ENCODE measurements around the gene SYNE1.

Gene SYNE1

DNA sequence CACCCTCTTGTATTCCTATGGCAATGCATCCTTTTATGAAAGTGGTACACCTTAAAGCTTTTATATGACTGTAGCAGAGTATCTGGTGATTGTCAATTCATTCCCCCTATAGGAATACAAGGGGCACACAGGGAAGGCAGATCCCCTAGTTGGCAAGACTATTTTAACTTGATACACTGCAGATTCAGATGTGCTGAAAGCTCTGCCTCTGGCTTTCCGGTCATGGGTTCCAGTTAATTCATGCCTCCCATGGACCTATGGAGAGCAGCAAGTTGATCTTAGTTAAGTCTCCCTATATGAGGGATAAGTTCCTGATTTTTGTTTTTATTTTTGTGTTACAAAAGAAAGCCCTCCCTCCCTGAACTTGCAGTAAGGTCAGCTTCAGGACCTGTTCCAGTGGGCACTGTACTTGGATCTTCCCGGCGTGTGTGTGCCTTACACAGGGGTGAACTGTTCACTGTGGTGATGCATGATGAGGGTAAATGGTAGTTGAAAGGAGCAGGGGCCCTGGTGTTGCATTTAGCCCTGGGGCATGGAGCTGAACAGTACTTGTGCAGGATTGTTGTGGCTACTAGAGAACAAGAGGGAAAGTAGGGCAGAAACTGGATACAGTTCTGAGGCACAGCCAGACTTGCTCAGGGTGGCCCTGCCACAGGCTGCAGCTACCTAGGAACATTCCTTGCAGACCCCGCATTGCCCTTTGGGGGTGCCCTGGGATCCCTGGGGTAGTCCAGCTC, 537.5 kb downstream of the SYNE1 start:
- H3K4me1 Mint-ChIP-seq = peaks cover 5% of the 10 kb centered on the region
- no peak overlapping the region for H3K27ac Mint-ChIP-seq

GRCh38 chr6:152098683-152099082, 538.5 kb downstream of the SYNE1 start:
- no peaks in the 10 kb centered on the region for H3K9me3 Mint-ChIP-seq
- H3K27ac Mint-ChIP-seq = no peak overlapping the region

More for the DNA sequence above, 537.5 kb downstream of the SYNE1 start:
- no peaks in the 10 kb centered on the region for H3K9me3 Mint-ChIP-seq
- no peak for DNase-seq
- peaks cover 7% of the 10 kb centered on the region for H3K27me3 Mint-ChIP-seq (ENCODE audit: low read depth, poor library complexity)
- no peak overlapping the region for H3K4me3 Mint-ChIP-seq
- no peaks in the 10 kb centered on the region for H3K36me3 Mint-ChIP-seq (ENCODE audit: low read depth)
- TF ChIP-seq CTCF (IDR thresholded peaks at IDR 0.05) = no peak

GRCh38 chr6:152096863-152097496, 540.2 kb downstream of the SYNE1 start:
- H3K4me3 Mint-ChIP-seq = no peak overlapping the region
- peaks cover 14% of the 10 kb centered on the region for H3K4me1 Mint-ChIP-seq
- H3K27ac Mint-ChIP-seq = no peak overlapping the region
- no peak for TF ChIP-seq CTCF (IDR thresholded peaks at IDR 0.05)
- no peaks in the 10 kb centered on the region for H3K36me3 Mint-ChIP-seq (ENCODE audit: low read depth)
- no peaks in the 10 kb centered on the region for H3K9me3 Mint-ChIP-seq
- peaks cover under 1% of the 10 kb centered on the region for H3K27me3 Mint-ChIP-seq (ENCODE audit: low read depth, poor library complexity)
- DNase-seq = no peak

More at GRCh38 chr6:152098683-152099082, 538.5 kb downstream of the SYNE1 start:
- Mint-ChIP-seq H3K4me1 (peaks cover 8% of the 10 kb centered on the region), H3K27me3 (ENCODE audit: low read depth, poor library complexity) (peaks cover 3% of the 10 kb centered on the region), H3K4me3 (no peak overlapping the region), H3K36me3 (ENCODE audit: low read depth) (no peaks in the 10 kb centered on the region)
- no peak for DNase-seq
- no peak for TF ChIP-seq CTCF (IDR thresholded peaks at IDR 0.05)

- TF ChIP-seq CTCF (IDR thresholded peaks at IDR 0.05) = no peak
- H3K27me3 Mint-ChIP-seq (ENCODE audit: low read depth, poor library complexity) = peaks cover 7% of the 10 kb centered on the region
- H3K27ac Mint-ChIP-seq = no peak overlapping the region
- H3K9me3 Mint-ChIP-seq = no peaks in the 10 kb centered on the region
- H3K36me3 Mint-ChIP-seq (ENCODE audit: low read depth) = no peaks in the 10 kb centered on the region
- no peak overlapping the region for H3K4me3 Mint-ChIP-seq
- DNase-seq = no peak
- H3K4me1 Mint-ChIP-seq = peaks cover 9% of the 10 kb centered on the region
Observed at GRCh38 chr6:152094992-152095592, 542.1 kb downstream of the SYNE1 start.

GRCh38 chr6:152094276-152094675, 542.9 kb downstream of the SYNE1 start:
- Mint-ChIP-seq H3K4me1 (peaks cover 9% of the 10 kb centered on the region), H3K27ac (peak overlapping the region; percentile 52)

More at GRCh38 chr6:152094276-152094675, 542.9 kb downstream of the SYNE1 start:
- H3K9me3 Mint-ChIP-seq = no peaks in the 10 kb centered on the region
- peaks cover 7% of the 10 kb centered on the region for H3K27me3 Mint-ChIP-seq (ENCODE audit: low read depth, poor library complexity)
- DNase-seq = no peak
- H3K36me3 Mint-ChIP-seq (ENCODE audit: low read depth) = no peaks in the 10 kb centered on the region
- no peak for TF ChIP-seq CTCF (IDR thresholded peaks at IDR 0.05)
- H3K4me3 Mint-ChIP-seq = no peak overlapping the region

Measured in nephron progenitor cell (in vitro differentiated cells).